DMS79 (cell line): Measurements from ENCODE around the gene PACSIN3.

Experiments
- DNase-seq: peaks from one replicate; lab custom pipeline; 2025; lab: John Stamatoyannopoulos, UW

Gene PACSIN3

GRCh38 chr11:47176328-47177228 is 9.7 kb downstream of the PACSIN3 start, which contains the start of gene ARFGAP2:
Gene ARFGAP2 (minus strand): TSS chr11:47176879. CDS start chr11:47176853, 26 bp downstream.
- DNase-seq: peak; percentile 88

GRCh38 chr11:47175746-47176327 is 10.4 kb downstream of the PACSIN3 start:
- DNase-seq: no peak

- no peak for DNase-seq
Measured at GRCh38 chr11:47172740-47173336, 13.4 kb downstream of the PACSIN3 start.

- no peak for DNase-seq
Measured at GRCh38 chr11:47171856-47172255, 14.4 kb downstream of the PACSIN3 start.

DNA sequence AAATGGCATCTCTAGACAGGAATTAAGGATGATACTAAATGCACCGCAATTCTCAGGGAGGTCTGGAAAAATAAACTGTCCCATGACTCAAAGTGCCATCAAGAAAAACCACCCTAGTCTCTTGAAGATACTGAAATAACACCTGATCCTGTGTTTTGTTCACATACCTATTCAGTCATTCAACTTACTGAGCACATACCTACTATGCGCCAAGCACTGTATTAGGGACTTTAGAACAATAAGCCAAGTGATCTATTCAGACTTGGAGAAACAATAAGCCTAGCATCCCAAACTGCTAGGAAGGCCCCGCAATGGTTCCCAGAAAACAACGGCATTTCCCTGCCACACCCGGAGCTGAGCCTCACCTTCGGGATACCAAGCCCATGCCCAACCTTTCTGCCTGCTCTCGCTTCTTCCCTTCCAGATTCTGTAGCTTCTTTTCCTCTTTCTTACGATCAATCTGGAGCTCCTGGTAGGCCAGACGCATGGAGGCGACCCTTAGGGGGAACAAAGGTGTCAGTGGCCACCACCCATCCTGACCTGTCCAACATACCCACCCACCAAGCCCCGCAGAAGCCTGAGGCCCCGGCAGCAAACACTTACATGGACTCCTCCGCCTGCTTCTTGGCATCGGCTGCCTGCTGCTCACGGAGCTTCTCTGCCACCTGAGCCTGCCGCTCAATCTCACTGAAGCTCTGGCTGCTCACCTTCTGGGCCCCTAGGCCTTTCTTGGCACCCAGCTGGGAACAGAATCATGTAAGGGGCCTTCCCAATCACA is 15.0 kb downstream of the PACSIN3 start:
- no peak for DNase-seq

DNA sequence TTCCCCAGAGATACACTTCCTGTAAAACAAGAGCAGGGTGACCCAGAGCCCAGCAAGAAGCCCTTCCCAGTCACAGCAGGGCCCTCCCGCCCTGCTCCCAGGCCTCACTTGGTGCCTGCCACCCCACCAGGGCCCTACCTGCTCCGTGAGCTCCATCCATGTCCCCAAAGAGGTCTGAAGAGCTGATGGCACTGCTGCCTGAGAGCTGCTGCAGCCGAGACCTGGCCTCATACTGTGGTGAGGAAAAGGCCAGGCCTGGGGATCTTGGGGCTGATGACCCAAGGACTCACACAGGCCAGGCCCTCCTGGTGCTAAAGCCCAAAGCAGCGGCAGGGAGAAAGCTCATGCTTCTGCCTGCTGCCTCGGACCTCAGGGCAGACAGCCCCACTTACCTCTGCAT is 19.9 kb downstream of the PACSIN3 start:
- DNase-seq: no peak

GRCh38 chr11:47165253-47165840 is 20.9 kb downstream of the PACSIN3 start:
- no peak for DNase-seq

DNA sequence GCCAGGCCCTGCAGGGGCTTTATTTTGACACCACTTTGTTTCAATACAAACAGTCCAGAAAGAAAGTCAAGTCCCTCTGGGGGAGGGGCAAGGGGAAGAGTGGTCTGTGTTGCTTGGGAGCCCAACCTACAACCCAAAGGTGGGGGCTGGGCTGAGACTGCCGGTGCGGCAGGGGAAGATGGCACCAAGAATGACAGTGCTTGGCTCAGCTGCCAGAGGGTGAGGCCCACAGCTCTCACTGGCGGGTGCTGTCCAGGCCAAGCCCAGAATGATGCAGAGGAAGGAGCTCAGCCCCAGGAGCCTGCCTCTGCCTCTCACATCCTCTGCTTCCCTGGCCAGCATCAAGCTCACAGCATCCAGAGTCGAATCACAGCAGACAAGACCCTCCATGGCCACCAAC is 21.9 kb downstream of the PACSIN3 start:
- DNase-seq: no peak

DNA sequence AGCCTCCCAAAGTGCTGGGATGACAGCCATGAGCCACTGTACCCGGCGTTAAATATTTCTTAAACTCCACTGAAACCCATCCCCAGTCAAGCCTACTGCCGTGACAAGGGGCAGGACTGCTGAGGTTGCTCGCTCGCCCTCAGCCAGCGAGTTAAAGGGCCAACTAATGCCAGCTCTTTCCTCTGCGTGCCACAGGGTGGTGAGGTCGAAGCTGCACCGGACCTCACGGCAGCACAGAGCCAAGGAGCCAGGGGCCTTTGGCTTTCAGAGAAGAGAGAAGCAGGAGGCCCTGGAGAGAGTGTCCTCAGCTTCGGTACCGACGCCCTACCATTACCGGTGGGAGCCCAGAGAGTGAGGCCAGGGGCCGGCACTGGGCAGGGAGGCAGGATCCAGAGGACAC is 22.3 kb downstream of the PACSIN3 start:
- no peak for DNase-seq

DNA sequence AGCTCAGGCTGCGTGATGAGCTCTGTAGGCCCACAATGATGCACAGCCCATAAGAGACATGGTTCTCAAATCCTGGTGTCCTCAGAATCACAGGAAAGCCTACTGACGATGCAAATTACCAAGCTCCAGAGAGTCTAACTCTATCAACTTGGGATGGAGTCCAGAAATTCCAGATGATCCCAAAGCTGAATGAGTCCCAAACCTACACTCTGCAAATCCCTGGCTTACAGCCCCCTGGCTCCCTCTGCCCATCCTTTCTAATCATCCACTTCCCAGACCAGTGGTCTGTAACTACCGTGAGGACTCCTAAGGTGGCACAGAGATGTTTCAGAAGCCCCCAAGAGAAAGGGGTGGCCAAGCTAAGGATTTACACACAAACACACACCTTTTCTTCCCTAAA is 23.0 kb downstream of the PACSIN3 start:
- DNase-seq: no peak

- DNase-seq: no peak
Measured at GRCh38 chr11:47162426-47162825, 23.8 kb downstream of the PACSIN3 start.

GRCh38 chr11:47161890-47162289 is 24.3 kb downstream of the PACSIN3 start:
- no peak for DNase-seq

- DNase-seq: peak; percentile 46
Measured at GRCh38 chr11:47161134-47161854, 24.9 kb downstream of the PACSIN3 start.

DNA sequence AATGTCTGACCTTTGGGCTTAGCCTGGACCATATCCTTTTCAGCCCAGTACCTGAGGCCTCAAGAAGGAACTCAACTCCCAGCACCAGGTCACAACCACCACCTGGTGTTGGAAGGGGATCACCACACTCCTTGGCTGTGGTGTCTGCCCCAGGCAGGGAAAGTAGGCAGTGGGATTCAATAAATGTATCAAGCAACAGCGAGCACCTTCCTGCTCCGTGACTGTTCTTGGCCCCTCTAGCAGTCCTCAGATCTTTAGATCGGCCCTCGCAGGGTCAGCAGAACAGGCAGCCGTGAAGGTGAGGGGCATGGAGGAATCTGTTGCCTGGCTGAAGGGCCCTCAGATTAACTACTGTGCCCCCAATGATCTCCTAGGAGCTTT is 25.5 kb downstream of the PACSIN3 start:
- DNase-seq: no peak

DNA sequence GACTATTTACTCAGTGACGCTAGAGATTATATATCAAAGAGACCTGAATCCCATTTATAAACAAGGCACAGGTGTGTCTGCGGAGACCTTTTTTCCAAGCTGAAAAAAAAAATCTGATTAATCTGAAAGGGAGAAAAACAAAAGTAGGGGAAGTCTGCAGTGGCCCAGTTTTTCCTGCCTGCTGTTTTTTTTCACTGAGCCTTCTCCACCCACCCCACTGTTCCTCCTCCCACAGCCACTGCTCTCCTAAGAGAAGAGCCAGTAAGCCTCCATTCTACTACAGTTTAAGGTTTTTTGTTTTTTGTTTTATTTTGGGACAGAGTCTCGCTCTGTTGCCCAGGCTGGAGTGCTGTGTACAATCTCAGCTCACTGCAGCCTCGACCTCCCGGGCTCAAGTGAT is 28.0 kb downstream of the PACSIN3 start:
- DNase-seq: no peak

GRCh38 chr11:47157805-47158204 is 28.4 kb downstream of the PACSIN3 start:
- DNase-seq: no peak

GRCh38 chr11:47156951-47157350 is 29.3 kb downstream of the PACSIN3 start:
- no peak for DNase-seq

DNA sequence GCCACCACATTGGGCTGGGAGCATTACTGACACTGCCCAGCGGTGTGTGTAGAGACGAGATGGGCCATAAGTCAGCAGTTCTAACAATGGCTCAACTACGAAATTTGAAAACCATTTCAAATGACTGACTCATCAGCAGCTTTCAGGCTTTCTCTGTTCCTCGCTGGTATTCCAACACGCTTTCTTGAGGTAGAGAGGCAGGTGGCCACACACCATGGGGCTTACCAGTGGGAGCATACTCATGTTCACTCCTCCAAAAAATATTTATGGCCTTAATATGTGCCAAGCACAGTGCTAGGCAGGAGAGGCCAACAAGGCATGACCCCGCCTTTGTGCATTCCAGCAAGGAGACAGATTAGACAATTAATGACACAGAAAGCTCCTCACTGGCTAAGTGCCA is 29.9 kb downstream of the PACSIN3 start:
- no peak for DNase-seq

- no peak for DNase-seq
Measured at GRCh38 chr11:47155879-47156278, 30.4 kb downstream of the PACSIN3 start.

DNA sequence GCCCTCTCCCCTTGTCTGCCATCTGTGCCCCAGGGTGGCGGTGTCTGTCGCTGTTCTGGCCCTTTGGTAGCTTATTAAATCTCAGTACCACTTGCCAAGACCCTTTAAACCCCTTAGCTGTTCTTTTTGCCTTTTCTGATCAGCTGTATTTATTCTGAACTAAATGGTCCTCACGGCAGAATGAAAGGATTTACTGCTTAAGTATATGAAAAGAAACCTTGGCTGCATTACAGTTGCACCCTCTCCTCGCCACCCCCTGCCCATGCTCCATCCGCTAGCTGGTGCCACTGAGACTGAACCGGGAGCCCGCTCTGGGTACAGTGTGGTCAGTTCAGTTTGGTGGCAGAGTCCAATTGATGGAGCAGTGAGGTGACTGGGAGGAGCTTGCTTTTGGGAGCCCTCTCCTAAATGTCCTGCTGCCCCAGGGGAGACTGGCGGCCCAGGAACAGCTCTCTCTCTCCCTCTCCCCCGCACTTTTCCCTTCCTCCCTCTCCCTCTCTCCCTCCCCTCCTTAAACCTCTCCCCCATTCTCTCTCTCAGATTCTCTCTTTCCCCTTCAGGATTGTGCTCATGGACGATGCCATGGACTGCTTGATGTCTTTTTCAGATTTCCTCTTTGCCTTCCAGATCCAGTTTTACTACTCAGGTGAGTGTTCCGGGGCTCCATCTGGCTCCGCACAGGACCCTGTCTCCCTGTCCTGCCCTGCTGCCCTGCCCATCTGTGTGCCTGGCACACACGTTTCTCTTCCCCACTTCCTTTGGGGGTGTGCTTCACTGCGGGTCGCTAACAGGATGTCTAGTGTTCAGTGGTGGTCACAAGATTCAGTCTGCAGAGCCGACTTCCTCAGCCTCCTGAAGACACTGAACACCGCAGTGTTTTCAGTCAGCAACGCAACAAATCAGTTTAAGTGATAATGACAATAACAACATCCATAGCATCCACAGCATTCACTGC is 31.3 kb downstream of the PACSIN3 start:
- DNase-seq: no peak
